Pancreas (tissue), 10 donors: ENCODE measurements around the gene CLCN2. TPM values are rescaled to one million over a fixed set of nuclear protein-coding genes. Genes with fewer than 3 reads are reported as not detected.

Experiments
- ATAC-seq, 4 donors: fragments of 200-7000 bp; cut with Tn5 transposase; one replicate each; pipeline versions ENCODE4 v1.8.0 to v1.9.1; 2020; ENCODE audit warnings: mild to moderate bottlenecking in 4 of 4, moderate library complexity in 4 of 4
- DNase-seq, 6 donors: peaks; one replicate each; pipeline ENCODE4 v3.0.0-alpha.2; 2020
- FAIRE-seq: peaks from 2 replicates; lab custom pipeline; 2012; peaks lifted over from hg19 to GRCh38; lab: Jason Lieb, UNC
- H3K27ac ChIP-seq, 4 donors: fragments of 200-600 bp; sonication (generic); 1 replicate in 3 of 4; 2 replicates in 1 of 4; pipeline versions ENCODE4 v1.5.0 to v1.8.0; 2020
- H3K27me3 ChIP-seq, 4 donors: fragments of 200-600 bp; one replicate each; pipeline ENCODE4 v1.8.0; 2021
- H3K36me3 ChIP-seq, 3 donors: fragments of 200-600 bp; sonication (generic) in 1 of 3; one replicate each; pipeline versions ENCODE4 v1.5.0 to v1.8.0; 2020 to 2021
- H3K4me1 ChIP-seq, 3 donors: fragments of 200-600 bp; one replicate each; pipeline ENCODE4 v1.8.0; 2021
- H3K4me3 ChIP-seq, 4 donors: fragments of 200-600 bp; sonication (generic) in 2 of 4; one replicate each; pipeline versions ENCODE4 v1.5.0 to v1.8.0; 2020 to 2021
- H3K9me3 ChIP-seq, 4 donors: fragments of 200-600 bp; one replicate each; pipeline ENCODE4 v1.8.0; 2021
- WGBS, 2 donors: extraction: QIAGEN DNeasy Blood & Tissue Kit; methylation state at CpG; one replicate each; pipeline ENCODE4 v1.1.7; 2013; 5-methylcytosine and 5-hydroxymethylcytosine counted together
- intact Hi-C, 3 donors: fragments of 100-400 bp; cut with DNase I; formaldehyde crosslinking; loops; one replicate each; pipeline versions ENCODE4 v1.11.1 to v1.14.2; 2022
- polyA plus RNA-seq, 2 donors: library from polyadenylated mRNA; stranded (reverse); fragments of 200-250 nt; gene quantifications; one replicate each; pipeline ENCODE4 v1.2.3, GENCODE V29; 2013
- total RNA-seq, 6 donors: library from RNA; stranded (reverse); fragmentation: NEBNext Ultra II Directional in 4 of 6; extraction: Animal tissue kit (Norgen Biotek cat#: 25700) in 4 of 6; gene quantifications; one replicate each; pipeline versions ENCODE4 v1.2.1 to v1.2.4, GENCODE V29; 2021 to 2023
- TF ChIP-seq, protein P1 (sequence below), 4 donors: fragments of 200-600 bp; sonication (generic) in 3 of 4; IDR thresholded peaks; one replicate each; pipeline versions ENCODE4 v1.5.0 to v1.8.0; 2021; ENCODE audit warnings: antibody characterized with exemption in 4 of 4
- donor health status: healthy with polysubstance abuse.
- donor health status: DM: no; HTN: no; CAD: no; lungs with moderate emphysema.
- donor health status: DM: no; HTN: no; CAD: no.
- donor health status: control.
- donor health status: control.
- donor health status: Bipolar disorder and iron deficiency.
- donor health status: DM: yes; HTN: yes; CAD: no.
- donor health status: DM: no; HTN: no; CAD: no.
- donor health status: DM: no; HTN: no; CAD: no.
- donor health status: DM: yes; HTN: yes; CAD: no.

Gene CLCN2
- total and polyA plus RNA-seq, 8 donors, result 4.9 to 25.5 (median 7.9) TPM

DNA sequence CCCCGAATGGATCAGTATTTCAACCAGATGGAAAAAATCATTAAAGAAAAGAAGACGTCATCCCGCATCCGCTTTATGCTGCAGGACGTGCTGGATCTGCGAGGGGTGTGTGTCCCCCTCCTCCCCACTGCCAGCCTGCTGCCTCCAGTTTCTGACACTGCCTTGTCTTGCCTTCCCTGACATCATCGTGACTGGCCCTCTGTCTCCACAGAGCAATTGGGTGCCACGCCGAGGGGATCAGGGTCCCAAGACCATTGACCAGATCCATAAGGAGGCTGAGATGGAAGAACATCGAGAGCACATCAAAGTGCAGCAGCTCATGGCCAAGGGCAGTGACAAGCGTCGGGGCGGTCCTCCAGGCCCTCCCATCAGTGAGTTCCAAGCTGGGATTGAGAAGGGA is 36.1 kb downstream of the CLCN2 start:
- H3K27me3 ChIP-seq, result no peaks in the 10 kb centered on the region
- H3K4me1 ChIP-seq, result peaks cover 5 to 8% (median 6%) of the 10 kb centered on the region in 3 donors
- peaks cover 34 to 95% (median 91%) of the 10 kb centered on the region in 3 donors for H3K36me3 ChIP-seq
- H3K9me3 ChIP-seq, result no peaks in the 10 kb centered on the region
- no peak overlapping the region for H3K4me3 ChIP-seq
- TF ChIP-seq, protein P1, sequence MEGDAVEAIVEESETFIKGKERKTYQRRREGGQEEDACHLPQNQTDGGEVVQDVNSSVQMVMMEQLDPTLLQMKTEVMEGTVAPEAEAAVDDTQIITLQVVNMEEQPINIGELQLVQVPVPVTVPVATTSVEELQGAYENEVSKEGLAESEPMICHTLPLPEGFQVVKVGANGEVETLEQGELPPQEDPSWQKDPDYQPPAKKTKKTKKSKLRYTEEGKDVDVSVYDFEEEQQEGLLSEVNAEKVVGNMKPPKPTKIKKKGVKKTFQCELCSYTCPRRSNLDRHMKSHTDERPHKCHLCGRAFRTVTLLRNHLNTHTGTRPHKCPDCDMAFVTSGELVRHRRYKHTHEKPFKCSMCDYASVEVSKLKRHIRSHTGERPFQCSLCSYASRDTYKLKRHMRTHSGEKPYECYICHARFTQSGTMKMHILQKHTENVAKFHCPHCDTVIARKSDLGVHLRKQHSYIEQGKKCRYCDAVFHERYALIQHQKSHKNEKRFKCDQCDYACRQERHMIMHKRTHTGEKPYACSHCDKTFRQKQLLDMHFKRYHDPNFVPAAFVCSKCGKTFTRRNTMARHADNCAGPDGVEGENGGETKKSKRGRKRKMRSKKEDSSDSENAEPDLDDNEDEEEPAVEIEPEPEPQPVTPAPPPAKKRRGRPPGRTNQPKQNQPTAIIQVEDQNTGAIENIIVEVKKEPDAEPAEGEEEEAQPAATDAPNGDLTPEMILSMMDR (IDR thresholded peaks at IDR 0.05), result no peak
- intact Hi-C loops, result no loop called here
- FAIRE-seq (no peak), DNase-seq (no peak), ATAC-seq (no peak)
- H3K27ac ChIP-seq, result no peak overlapping the region
- WGBS, 2 donors, result 85 to 89% methylated on average over 13 of the region's 13 CpGs

DNA sequence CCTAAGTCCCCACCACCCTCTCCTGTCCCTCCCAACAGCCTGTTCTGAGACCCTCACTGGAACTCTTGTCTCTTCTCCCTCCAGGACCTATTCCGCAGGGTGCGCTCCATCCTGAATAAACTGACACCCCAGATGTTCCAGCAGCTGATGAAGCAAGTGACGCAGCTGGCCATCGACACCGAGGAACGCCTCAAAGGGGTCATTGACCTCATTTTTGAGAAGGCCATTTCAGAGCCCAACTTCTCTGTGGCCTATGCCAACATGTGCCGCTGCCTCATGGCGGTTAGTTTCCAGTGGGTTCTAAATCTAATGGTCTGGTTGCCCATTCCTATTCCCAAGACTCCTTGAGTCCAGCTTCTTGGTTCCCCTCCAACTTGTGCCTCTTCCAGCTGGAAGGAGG is 37.7 kb downstream of the CLCN2 start:
- Histone ChIP-seq H3K9me3 (no peaks in the 10 kb centered on the region), H3K27ac (no peak overlapping the region), H3K27me3 (no peaks in the 10 kb centered on the region), H3K4me1 (peaks cover 10 to 15% (median 14%) of the 10 kb centered on the region in 3 donors), H3K36me3 (peaks cover 26 to 83% (median 79%) of the 10 kb centered on the region in 3 donors), H3K4me3 (no peak overlapping the region)
- DNase-seq (peak in 1 of 6 donors; percentile 10), FAIRE-seq (no peak), ATAC-seq (no peak)
- intact Hi-C loops, result no loop called here
- 84 to 85% methylated on average over 8 of the region's 8 CpGs for WGBS, 2 donors
- TF ChIP-seq, protein P1 (IDR thresholded peaks at IDR 0.05), result no peak

DNA sequence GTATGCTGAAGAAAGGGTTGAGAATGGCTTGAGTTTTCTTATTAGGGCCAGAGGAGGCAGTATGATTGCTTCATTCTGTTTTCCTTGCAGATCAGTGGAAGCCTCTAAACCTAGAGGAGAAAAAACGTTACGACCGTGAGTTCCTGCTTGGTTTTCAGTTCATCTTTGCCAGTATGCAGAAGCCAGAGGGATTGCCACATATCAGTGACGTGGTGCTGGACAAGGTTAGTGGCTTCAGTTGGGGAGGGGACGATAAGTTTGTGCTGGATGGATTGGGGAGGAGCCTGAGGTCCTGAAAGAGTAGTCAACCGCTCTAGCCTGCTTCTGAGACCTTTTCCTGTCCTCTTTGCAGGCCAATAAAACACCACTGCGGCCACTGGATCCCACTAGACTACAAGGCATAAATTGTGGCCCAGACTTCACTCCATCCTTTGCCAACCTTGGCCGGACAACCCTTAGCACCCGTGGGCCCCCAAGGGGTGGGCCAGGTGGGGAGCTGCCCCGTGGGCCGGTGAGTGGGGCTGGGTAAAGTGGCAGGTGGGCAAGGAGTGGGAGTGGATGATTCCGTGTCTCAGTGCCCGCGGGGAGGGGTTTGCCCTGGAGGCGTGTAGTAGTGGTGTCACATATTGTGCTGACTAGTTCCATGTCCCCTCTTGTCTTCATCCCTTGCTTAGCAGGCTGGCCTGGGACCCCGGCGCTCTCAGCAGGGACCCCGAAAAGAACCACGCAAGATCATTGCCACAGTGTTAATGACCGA is 38.5 kb downstream of the CLCN2 start:
- Histone ChIP-seq H3K4me3 (no peak overlapping the region), H3K27ac (no peak overlapping the region), H3K36me3 (peaks cover 26 to 75% (median 73%) of the 10 kb centered on the region in 3 donors), H3K27me3 (no peaks in the 10 kb centered on the region), H3K4me1 (peaks cover 18 to 22% (median 22%) of the 10 kb centered on the region in 3 donors), H3K9me3 (no peaks in the 10 kb centered on the region)
- DNase-seq (peak in 1 of 6 donors; percentile 26), ATAC-seq (no peak), FAIRE-seq (no peak)
- TF ChIP-seq, protein P1 (IDR thresholded peaks at IDR 0.05), result no peak
- intact Hi-C loops, result no loop called here
- 79 to 81% methylated on average over 20 of the region's 20 CpGs for WGBS, 2 donors

DNA sequence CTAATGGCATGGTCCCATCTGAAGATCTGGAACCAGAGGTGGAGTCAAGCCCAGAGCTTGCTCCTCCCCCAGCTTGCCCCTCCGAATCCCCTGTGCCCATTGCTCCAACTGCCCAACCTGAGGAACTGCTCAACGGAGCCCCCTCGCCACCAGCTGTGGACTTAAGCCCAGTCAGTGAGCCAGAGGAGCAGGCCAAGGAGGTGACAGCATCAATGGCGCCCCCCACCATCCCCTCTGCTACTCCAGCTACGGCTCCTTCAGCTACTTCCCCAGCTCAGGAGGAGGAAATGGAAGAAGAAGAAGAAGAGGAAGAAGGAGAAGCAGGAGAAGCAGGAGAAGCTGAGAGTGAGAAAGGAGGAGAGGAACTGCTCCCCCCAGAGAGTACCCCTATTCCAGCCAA is 39.7 kb downstream of the CLCN2 start:
- peaks cover 27 to 34% (median 30%) of the 10 kb centered on the region in 3 donors for H3K4me1 ChIP-seq
- no peak for FAIRE-seq
- 86 to 90% methylated on average over 5 of the region's 5 CpGs for WGBS, 2 donors
- ATAC-seq, result no peak
- no peaks in the 10 kb centered on the region for H3K27me3 ChIP-seq
- intact Hi-C loops, result no loop called here
- H3K36me3 ChIP-seq, result peaks cover 26 to 63% (median 61%) of the 10 kb centered on the region in 3 donors
- TF ChIP-seq, protein P1 (IDR thresholded peaks at IDR 0.05), result no peak
- no peak overlapping the region for H3K27ac ChIP-seq
- DNase-seq, result peak in 2 of 6 donors; percentile 16 to 42
- H3K4me3 ChIP-seq, result no peak overlapping the region
- no peaks in the 10 kb centered on the region for H3K9me3 ChIP-seq

DNA sequence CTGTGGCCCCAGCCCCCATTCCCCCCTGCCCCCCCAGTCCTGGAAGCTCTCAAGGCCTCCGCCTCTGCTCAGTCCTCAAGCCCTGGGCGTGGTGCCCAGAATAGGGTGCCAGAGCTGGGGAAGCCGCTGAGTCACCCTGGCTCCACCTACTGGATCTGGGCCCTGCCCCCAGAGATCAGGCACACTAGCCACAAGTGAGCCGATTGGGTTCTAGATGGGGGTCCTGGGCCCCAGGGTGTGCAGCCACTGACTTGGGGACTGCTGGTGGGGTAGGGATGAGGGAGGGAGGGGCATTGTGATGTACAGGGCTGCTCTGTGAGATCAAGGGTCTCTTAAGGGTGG is 41.3 kb downstream of the CLCN2 start:
- H3K4me1 ChIP-seq, result peaks cover 27 to 38% (median 30%) of the 10 kb centered on the region in 3 donors
- FAIRE-seq (no peak), DNase-seq (peak; percentile 94 to 99 (median 98)), ATAC-seq (peak; percentile 88 to 94 (median 90))
- peak overlapping the region in 2 of 4 donors; percentile 28 to 32 for H3K4me3 ChIP-seq
- TF ChIP-seq, protein P1 (IDR thresholded peaks at IDR 0.05), result no peak
- intact Hi-C loops, result no loop called here
- H3K36me3 ChIP-seq, result peaks cover 19 to 47% (median 45%) of the 10 kb centered on the region in 3 donors
- H3K9me3 ChIP-seq, result no peaks in the 10 kb centered on the region
- H3K27me3 ChIP-seq, result no peaks in the 10 kb centered on the region
- 3 to 5% methylated on average over 4 of the region's 4 CpGs for WGBS, 2 donors
- peak overlapping the region; percentile 69 to 92 (median 80) for H3K27ac ChIP-seq
